ENCODE data around the gene RTEL1.

Gene RTEL1

DNA sequence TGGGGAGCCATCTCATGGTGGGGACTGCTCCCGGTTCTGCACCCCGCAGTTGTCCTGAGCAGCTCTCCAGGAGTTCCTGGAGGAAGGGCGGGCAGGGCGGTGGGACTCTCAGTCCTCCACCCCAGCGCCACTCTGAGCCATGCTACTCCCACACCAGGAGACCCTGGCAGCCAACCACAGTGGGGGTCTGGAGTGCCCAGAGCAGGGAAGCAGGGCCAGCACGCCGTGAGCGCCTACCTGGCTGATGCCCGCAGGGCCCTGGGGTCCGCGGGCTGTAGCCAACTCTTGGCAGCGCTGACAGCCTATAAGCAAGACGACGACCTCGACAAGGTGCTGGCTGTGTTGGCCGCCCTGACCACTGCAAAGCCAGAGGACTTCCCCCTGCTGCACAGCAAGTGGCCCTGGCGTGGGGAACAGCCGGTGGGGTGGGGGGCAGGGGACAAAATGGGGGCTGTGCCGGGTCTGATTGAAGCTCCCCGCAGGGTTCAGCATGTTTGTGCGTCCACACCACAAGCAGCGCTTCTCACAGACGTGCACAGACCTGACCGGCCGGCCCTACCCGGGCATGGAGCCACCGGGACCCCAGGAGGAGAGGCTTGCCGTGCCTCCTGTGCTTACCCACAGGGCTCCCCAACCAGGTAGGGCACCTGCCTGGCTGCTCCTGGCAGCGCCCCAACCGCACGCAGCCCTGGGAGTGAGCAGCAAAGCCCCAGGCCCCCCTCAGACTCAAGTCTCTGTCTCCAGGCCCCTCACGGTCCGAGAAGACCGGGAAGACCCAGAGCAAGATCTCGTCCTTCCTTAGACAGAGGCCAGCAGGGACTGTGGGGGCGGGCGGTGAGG is 36.7 kb downstream of the RTEL1 start:
- H3K4me3 ChIP-seq (ENCODE audit: low read depth, low read length): no peak overlapping the region
- no peak for DNase-seq (ENCODE audit: low read depth, low spot score)
- no peak for TF ChIP-seq CTCF (IDR thresholded peaks at IDR 0.05; ENCODE audit: low read depth, low read length)
- in situ Hi-C loops (cut with HindIII; ENCODE audit: low sequenced_read_pairs): no loop called here

- no peak overlapping the region for H3K4me3 ChIP-seq (ENCODE audit: low read depth, low read length)
- in situ Hi-C loops (cut with HindIII; ENCODE audit: low sequenced_read_pairs): no loop called here
- DNase-seq (ENCODE audit: low read depth, low spot score): no peak
Observed at GRCh38 chr20:63695424-63696305, 37.6 kb downstream of the RTEL1 start.

DNA sequence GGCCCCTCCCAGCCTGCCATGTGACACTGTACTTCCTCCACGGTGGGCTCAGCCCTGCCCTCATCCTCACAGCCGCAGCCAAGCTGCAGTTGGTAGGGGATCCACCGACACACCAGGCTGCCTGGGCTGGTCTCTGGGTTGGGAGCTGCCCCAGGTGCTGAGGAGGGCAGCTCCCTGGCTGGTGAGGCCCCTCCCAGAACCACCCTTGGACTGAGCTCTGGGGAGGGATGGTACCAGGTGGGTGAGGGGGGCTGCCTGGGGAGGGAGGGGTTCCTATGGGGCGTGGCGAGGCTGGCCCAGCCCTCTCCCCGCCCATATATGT is 38.2 kb downstream of the RTEL1 start:
- in situ Hi-C loops (cut with HindIII; ENCODE audit: low sequenced_read_pairs): no loop called here
- TF ChIP-seq CTCF (IDR thresholded peaks at IDR 0.05; ENCODE audit: low read depth, low read length): no peak
- H3K4me3 ChIP-seq (ENCODE audit: low read depth, low read length): peak overlapping the region; percentile 53
- DNase-seq (ENCODE audit: low read depth, low spot score): peak; percentile 55

More at GRCh38 chr20:63695424-63696305, 37.6 kb downstream of the RTEL1 start:
- no peak for TF ChIP-seq CTCF (IDR thresholded peaks at IDR 0.05; ENCODE audit: low read depth, low read length)

DNA sequence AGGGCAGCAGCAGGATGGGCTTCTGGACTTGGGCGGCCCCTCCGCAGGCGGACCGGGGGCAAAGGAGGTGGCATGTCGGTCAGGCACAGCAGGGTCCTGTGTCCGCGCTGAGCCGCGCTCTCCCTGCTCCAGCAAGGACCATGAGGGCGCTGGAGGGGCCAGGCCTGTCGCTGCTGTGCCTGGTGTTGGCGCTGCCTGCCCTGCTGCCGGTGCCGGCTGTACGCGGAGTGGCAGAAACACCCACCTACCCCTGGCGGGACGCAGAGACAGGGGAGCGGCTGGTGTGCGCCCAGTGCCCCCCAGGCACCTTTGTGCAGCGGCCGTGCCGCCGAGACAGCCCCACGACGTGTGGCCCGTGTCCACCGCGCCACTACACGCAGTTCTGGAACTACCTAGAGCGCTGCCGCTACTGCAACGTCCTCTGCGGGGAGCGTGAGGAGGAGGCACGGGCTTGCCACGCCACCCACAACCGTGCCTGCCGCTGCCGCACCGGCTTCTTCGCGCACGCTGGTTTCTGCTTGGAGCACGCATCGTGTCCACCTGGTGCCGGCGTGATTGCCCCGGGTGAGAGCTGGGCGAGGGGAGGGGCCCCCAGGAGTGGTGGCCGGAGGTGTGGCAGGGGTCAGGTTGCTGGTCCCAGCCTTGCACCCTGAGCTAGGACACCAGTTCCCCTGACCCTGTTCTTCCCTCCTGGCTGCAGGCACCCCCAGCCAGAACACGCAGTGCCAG is 38.7 kb downstream of the RTEL1 start, which contains the start of gene TNFRSF6B:
TNFRSF6B (plus strand) TSS at position 25 of the 729 bp plus-strand sequence; CDS start at position 141, 116 bp downstream.
- in situ Hi-C loops (cut with HindIII; ENCODE audit: low sequenced_read_pairs): no loop called here
- no peak for DNase-seq (ENCODE audit: low read depth, low spot score)
- H3K4me3 ChIP-seq (ENCODE audit: low read depth, low read length): peak within 1 kb of the TSS; percentile 53
- TF ChIP-seq CTCF (IDR thresholded peaks at IDR 0.05; ENCODE audit: low read depth, low read length): no peak

GRCh38 chr20:63697357-63697867 is 39.3 kb downstream of the RTEL1 start:
- H3K4me3 ChIP-seq (ENCODE audit: low read depth, low read length): peak overlapping the region; percentile 53
- TF ChIP-seq CTCF (IDR thresholded peaks at IDR 0.05; ENCODE audit: low read depth, low read length): no peak
- in situ Hi-C loops (cut with HindIII; ENCODE audit: low sequenced_read_pairs): no loop called here
- no peak for DNase-seq (ENCODE audit: low read depth, low spot score)
